Measurements from ENCODE around the gene SYNC. TPM values are rescaled to one million over a fixed set of nuclear protein-coding genes. Genes with fewer than 3 reads are reported as not detected.

SYNC gene
- total RNA-seq, 4 donors from 2014 or later, result 111 to 201 (median 153) TPM

- DNase-seq (ENCODE audit: extremely low spot score), result no peak
- WGBS, result 83% methylated on average over 2 of the region's 2 CpGs
- no peaks in the 10 kb centered on the region for H3K9me3 ChIP-seq
- H3K4me1 ChIP-seq, result peaks cover 0 to 10% (median 2%) of the 10 kb centered on the region in 4 donors
- H3K27ac ChIP-seq (replicated peaks in 1 of 4), result no peak overlapping the region
- no peaks in the 10 kb centered on the region for H3K36me3 ChIP-seq
- no peak for TF ChIP-seq EP300 (IDR thresholded peaks at IDR 0.05)
- TF ChIP-seq POLR2A (IDR thresholded peaks at IDR 0.05; ENCODE audit: low read depth), result no peak
- no peak for TF ChIP-seq POLR2AphosphoS5 (IDR thresholded peaks at IDR 0.05)
- TF ChIP-seq CTCF (IDR thresholded peaks at IDR 0.05), result no peak
- H3K4me3 ChIP-seq, result no peak overlapping the region
- no peaks in the 10 kb centered on the region for H3K27me3 ChIP-seq
- intact Hi-C loops (cut with DNase I), result loop anchor here (10.0 kb wide), 2 partner anchors 157 to 367 kb away; partner anchors contain the start of genes AZIN2 and FNDC5
Observed at GRCh38 chr1:32718036-32718435, 15.5 kb upstream of the SYNC start.

GRCh38 chr1:32717503-32717902, 14.9 kb upstream of the SYNC start:
- TF ChIP-seq POLR2A (IDR thresholded peaks at IDR 0.05; ENCODE audit: low read depth), result no peak
- TF ChIP-seq POLR2AphosphoS5 (IDR thresholded peaks at IDR 0.05), result no peak
- no peak for TF ChIP-seq CTCF (IDR thresholded peaks at IDR 0.05)
- TF ChIP-seq EP300 (IDR thresholded peaks at IDR 0.05), result no peak
- no peaks in the 10 kb centered on the region for H3K9me3 ChIP-seq
- H3K27ac ChIP-seq (replicated peaks in 1 of 4), result no peak overlapping the region
- H3K36me3 ChIP-seq, result no peaks in the 10 kb centered on the region
- DNase-seq (ENCODE audit: extremely low spot score), result no peak
- intact Hi-C loops (cut with DNase I), result loop anchor here (10.0 kb wide), 2 partner anchors 157 to 367 kb away; partner anchors contain the start of genes AZIN2 and FNDC5
- H3K4me1 ChIP-seq, result peaks cover 0 to 10% (median 2%) of the 10 kb centered on the region in 4 donors
- no peaks in the 10 kb centered on the region for H3K27me3 ChIP-seq
- H3K4me3 ChIP-seq, result no peak overlapping the region
- 95% methylated on average over 4 of the region's 4 CpGs for WGBS

- H3K4me3 ChIP-seq, result no peak overlapping the region
- no peaks in the 10 kb centered on the region for H3K36me3 ChIP-seq
- TF ChIP-seq POLR2A (IDR thresholded peaks at IDR 0.05; ENCODE audit: low read depth) (no peak), CTCF (IDR thresholded peaks at IDR 0.05) (no peak)
- intact Hi-C loops (cut with DNase I), result loop anchor here (10.0 kb wide), 2 partner anchors 158 to 368 kb away; partner anchors contain the start of genes AZIN2 and FNDC5
- H3K4me1 ChIP-seq, result peaks cover 4 to 18% (median 9%) of the 10 kb centered on the region in 4 donors
- no peaks in the 10 kb centered on the region for H3K9me3 ChIP-seq
- no peaks in the 10 kb centered on the region for H3K27me3 ChIP-seq
- no peak overlapping the region for H3K27ac ChIP-seq (replicated peaks in 1 of 4)
- 32% methylated on average over 9 of the region's 9 CpGs for WGBS
- no peak for DNase-seq (ENCODE audit: extremely low spot score)
Observed at GRCh38 chr1:32716312-32717148, 14.0 kb upstream of the SYNC start.

- H3K36me3 ChIP-seq, result no peaks in the 10 kb centered on the region
- no peak overlapping the region for H3K4me3 ChIP-seq
- intact Hi-C loops (cut with DNase I), result loop anchor here (10.0 kb wide), 2 partner anchors 159 to 369 kb away; partner anchors contain the start of genes AZIN2 and FNDC5
- no peaks in the 10 kb centered on the region for H3K27me3 ChIP-seq
- no peaks in the 10 kb centered on the region for H3K9me3 ChIP-seq
- H3K4me1 ChIP-seq, result peaks cover 4 to 18% (median 9%) of the 10 kb centered on the region in 4 donors
- WGBS, result 100% methylated on average over 1 of the region's 4 CpGs
- no peak for TF ChIP-seq POLR2A (IDR thresholded peaks at IDR 0.05; ENCODE audit: low read depth)
- no peak for TF ChIP-seq CTCF (IDR thresholded peaks at IDR 0.05)
- no peak for TF ChIP-seq POLR2AphosphoS5 (IDR thresholded peaks at IDR 0.05)
- TF ChIP-seq EP300 (IDR thresholded peaks at IDR 0.05), result no peak
- DNase-seq (ENCODE audit: extremely low spot score), result no peak
- no peak overlapping the region for H3K27ac ChIP-seq (replicated peaks in 1 of 4)
Observed at GRCh38 chr1:32715901-32716311, 13.3 kb upstream of the SYNC start.

Measured in esophagus muscularis mucosa (tissue), 4 donors.